T-helper 17 cell (primary cell): ENCODE data around the gene RPL19. TPM values are rescaled to one million over a fixed set of nuclear protein-coding genes. Genes with fewer than 3 reads are reported as not detected.
A peak's percentile ranks its signal among the peaks of the same experiment; 100 is the strongest.

Source experiments
- ATAC-seq: fragments of 150-1000 bp; cut with Tn5 transposase; 2 replicates; pipeline ENCODE4 v1.10.0; 2021; ENCODE audit warnings: mild to moderate bottlenecking, moderate library complexity
- DNase-seq, 3 donors: peaks; one replicate each; pipeline versions ENCODE4 v3.0.0 to v3.0.0-alpha.2; 2020 to 2021
- H3K9me3 ChIP-seq: one replicate; pipeline ENCODE4 v1.7.0; 2013; ENCODE audit warnings: low read length, mild to moderate bottlenecking; ENCODE audit not compliant: control insufficient read depth, poor library complexity, severe bottlenecking
- H3K27ac Mint-ChIP-seq: one replicate; pipeline ENCODE4 v1.8.0; 2022; ENCODE audit warnings: mild to moderate bottlenecking, moderate library complexity, mixed read lengths
- H3K27me3 Mint-ChIP-seq: one replicate; pipeline ENCODE4 v1.8.0; 2022; ENCODE audit warnings: mixed read lengths
- H3K36me3 Mint-ChIP-seq: one replicate; pipeline ENCODE4 v1.8.0; 2022; ENCODE audit warnings: low read depth, mixed read lengths
- H3K4me1 Mint-ChIP-seq: one replicate; pipeline ENCODE4 v1.8.0; 2022; ENCODE audit warnings: mild to moderate bottlenecking, mixed read lengths
- H3K4me3 Mint-ChIP-seq: one replicate; pipeline ENCODE4 v1.8.0; 2022; ENCODE audit warnings: mild to moderate bottlenecking, moderate library complexity, mixed read lengths
- total RNA-seq, 4 donors: library from RNA in 2 of 4; stranded (reverse) in 2 of 4; gene quantifications; one replicate each; pipeline ENCODE4 v1.2.3 and lab custom pipeline; 2022 to 2026

Gene RPL19
- 1,000 to 10,000 TPM; 3,035 to 3,199 TPM for total RNA-seq
- total RNA-seq (lab: John Stamatoyannopoulos, UW), result 1,725 to 2,097 reads per million in 2 donors

GRCh38 chr17:39200070-39200879 lies at the start of gene RPL19:
Gene RPL19, plus strand, starts transcription at chr17:39200283. Its CDS starts 62 bp downstream, at chr17:39200345.
- peak within 1 kb of the TSS; percentile 98 for H3K4me3 Mint-ChIP-seq
- peaks cover 43% of the 10 kb centered on the region for H3K4me1 Mint-ChIP-seq
- ATAC-seq, result peak; percentile 84
- peaks cover 2% of the 10 kb centered on the region for H3K36me3 Mint-ChIP-seq
- peak; percentile 67 to 71 (median 69) for DNase-seq
- H3K27ac Mint-ChIP-seq, result peak within 1 kb of the TSS; percentile 100
- no peaks in the 10 kb centered on the region for H3K27me3 Mint-ChIP-seq
- no peaks in the 10 kb centered on the region for H3K9me3 ChIP-seq

DNA sequence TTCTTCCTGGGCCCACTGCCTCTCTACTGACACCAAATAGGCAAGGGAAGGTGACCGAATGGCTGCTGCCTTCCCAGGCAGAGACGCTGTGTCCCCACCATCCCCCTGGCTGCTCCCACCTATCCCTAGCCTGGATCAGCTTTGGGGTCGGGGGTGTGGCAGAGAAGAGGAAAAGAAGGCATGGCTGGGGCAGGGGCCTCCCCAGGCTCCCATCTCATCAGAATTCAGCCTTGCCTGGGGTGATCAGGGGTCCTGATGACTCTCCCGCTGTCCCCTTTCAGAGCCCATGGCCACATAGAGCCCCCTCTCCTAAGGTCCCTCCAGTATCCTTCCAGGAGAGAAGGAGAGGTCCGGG lies 49.3 kb upstream of the RPL19 start:
- Mint-ChIP-seq H3K4me1 (peaks cover 48% of the 10 kb centered on the region), H3K27ac (peak overlapping the region; percentile 4), H3K36me3 (peaks cover 4% of the 10 kb centered on the region), H3K27me3 (peaks cover 31% of the 10 kb centered on the region), H3K4me3 (peak overlapping the region; percentile 80)
- no peak for ATAC-seq
- no peak for DNase-seq
- H3K9me3 ChIP-seq, result no peaks in the 10 kb centered on the region

GRCh38 chr17:39151150-39151942 lies 48.7 kb upstream of the RPL19 start, which contains the start of gene PLXDC1:
Gene PLXDC1, minus strand, starts transcription at chr17:39151637. Its CDS starts 200 bp downstream, at chr17:39151437.
- DNase-seq (peak in 1 of 3 donors; percentile 18), ATAC-seq (no peak)
- H3K27me3 Mint-ChIP-seq, result peaks cover 31% of the 10 kb centered on the region
- no peaks in the 10 kb centered on the region for H3K9me3 ChIP-seq
- peak within 1 kb of the TSS; percentile 97 for H3K4me3 Mint-ChIP-seq
- H3K4me1 Mint-ChIP-seq, result peaks cover 48% of the 10 kb centered on the region
- H3K36me3 Mint-ChIP-seq, result peaks cover 4% of the 10 kb centered on the region
- H3K27ac Mint-ChIP-seq, result peak within 1 kb of the TSS; percentile 100

GRCh38 chr17:39151943-39152818 lies 47.9 kb upstream of the RPL19 start:
- ATAC-seq, result no peak
- DNase-seq, result peak in 1 of 3 donors; percentile 20
- H3K4me3 Mint-ChIP-seq, result peak overlapping the region; percentile 97
- H3K9me3 ChIP-seq, result no peaks in the 10 kb centered on the region
- H3K4me1 Mint-ChIP-seq, result peaks cover 48% of the 10 kb centered on the region
- H3K27ac Mint-ChIP-seq, result peak overlapping the region; percentile 100
- H3K36me3 Mint-ChIP-seq, result peaks cover 4% of the 10 kb centered on the region
- peaks cover 31% of the 10 kb centered on the region for H3K27me3 Mint-ChIP-seq

DNA sequence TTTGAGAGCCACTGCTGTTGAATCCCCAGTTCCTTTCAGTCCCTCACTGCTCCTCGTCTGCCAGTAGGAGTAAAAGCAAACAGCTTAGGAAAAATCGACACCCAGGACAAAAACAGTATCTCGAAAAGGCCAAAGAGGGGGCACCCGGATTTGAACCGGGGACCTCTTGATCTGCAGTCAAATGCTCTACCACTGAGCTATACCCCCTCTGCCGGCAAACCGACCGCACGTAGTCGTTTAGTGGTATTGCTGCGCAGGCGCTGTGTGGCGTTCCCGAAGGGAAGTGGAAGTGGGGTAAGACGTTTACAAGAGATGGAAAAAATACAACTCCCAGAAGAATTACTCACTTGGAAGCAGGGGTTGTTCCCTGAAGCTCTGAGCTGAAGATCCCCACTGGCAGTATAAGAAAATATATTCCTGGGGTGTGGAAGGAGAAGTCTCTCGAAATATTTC lies 46.5 kb upstream of the RPL19 start:
- peaks cover 4% of the 10 kb centered on the region for H3K36me3 Mint-ChIP-seq
- DNase-seq (peak; percentile 74 to 91 (median 84)), ATAC-seq (peak; percentile 69)
- H3K9me3 ChIP-seq, result no peaks in the 10 kb centered on the region
- peaks cover 46% of the 10 kb centered on the region for H3K4me1 Mint-ChIP-seq
- peak overlapping the region; percentile 100 for H3K27ac Mint-ChIP-seq
- H3K4me3 Mint-ChIP-seq, result peak overlapping the region; percentile 97
- peaks cover 31% of the 10 kb centered on the region for H3K27me3 Mint-ChIP-seq

DNA sequence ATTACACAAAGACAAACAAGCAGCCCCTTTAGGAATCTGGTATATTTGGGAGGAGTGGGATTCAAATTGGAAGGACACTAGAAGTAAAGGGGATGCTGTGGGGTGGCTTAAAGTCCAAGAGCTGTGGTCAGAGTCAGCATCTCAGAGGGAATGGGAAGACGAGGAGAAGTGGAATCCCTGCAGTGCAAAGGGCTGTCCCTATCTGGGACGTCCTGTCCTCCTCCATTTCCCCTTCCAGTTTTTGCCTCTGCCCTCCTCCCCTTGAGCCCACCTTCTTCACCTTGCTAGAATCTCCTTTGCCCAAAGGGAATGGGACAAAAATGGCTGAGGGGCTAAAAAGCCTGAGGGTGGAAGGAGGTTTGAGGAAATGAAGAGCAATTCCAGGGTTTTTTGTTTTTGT lies 44.4 kb upstream of the RPL19 start:
- no peaks in the 10 kb centered on the region for H3K9me3 ChIP-seq
- peaks cover 4% of the 10 kb centered on the region for H3K36me3 Mint-ChIP-seq
- H3K27me3 Mint-ChIP-seq, result peaks cover 14% of the 10 kb centered on the region
- ATAC-seq (no peak), DNase-seq (no peak)
- peak overlapping the region; percentile 100 for H3K27ac Mint-ChIP-seq
- H3K4me1 Mint-ChIP-seq, result peaks cover 29% of the 10 kb centered on the region
- peak overlapping the region; percentile 15 for H3K4me3 Mint-ChIP-seq

DNA sequence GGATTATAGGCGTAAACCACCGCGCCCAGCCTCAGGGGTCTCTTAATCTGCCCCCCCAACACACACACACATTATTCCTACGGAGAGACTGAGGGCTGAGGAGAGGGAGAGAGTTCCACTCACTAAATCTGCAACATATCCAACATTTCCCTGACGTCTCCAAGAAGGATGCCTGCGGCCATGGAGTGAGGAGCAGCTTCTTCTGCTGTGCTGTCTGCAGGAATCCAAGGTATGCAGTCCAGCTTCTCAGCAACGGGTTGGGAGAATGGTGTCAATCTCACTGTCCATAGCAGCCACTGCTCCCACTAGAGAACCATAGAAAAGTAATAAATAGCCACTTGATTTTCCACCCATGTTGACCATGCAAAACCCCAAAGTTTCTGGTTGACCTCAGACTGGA lies 43.6 kb upstream of the RPL19 start:
- Mint-ChIP-seq H3K27ac (peak overlapping the region; percentile 45), H3K4me3 (peak overlapping the region; percentile 28), H3K4me1 (peaks cover 26% of the 10 kb centered on the region), H3K27me3 (peaks cover 13% of the 10 kb centered on the region), H3K36me3 (peaks cover 4% of the 10 kb centered on the region)
- ATAC-seq (no peak), DNase-seq (no peak)
- no peaks in the 10 kb centered on the region for H3K9me3 ChIP-seq

DNA sequence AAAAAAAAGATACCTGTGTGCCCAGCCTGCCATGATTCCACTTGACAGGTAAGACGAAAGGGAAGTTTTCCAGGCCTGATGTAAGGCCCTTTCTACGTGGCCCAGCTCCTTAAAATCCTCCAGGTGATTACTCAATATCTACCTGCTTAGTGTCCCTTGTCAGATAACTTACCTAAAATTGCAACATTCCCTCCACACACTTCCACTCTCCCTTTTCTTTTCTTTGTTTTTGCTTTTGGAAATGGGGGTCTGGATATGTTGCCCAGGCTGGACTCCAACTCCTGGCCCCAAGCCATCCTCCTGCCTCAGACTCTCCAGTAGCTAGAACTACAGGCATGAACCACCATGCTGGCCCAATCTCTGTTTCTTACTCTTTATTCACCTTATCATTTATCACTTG lies 41.5 kb upstream of the RPL19 start:
- ATAC-seq (no peak), DNase-seq (no peak)
- peaks cover 8% of the 10 kb centered on the region for H3K4me1 Mint-ChIP-seq
- H3K36me3 Mint-ChIP-seq, result peaks cover 4% of the 10 kb centered on the region
- no peaks in the 10 kb centered on the region for H3K9me3 ChIP-seq
- peaks cover 10% of the 10 kb centered on the region for H3K27me3 Mint-ChIP-seq
- H3K27ac Mint-ChIP-seq, result no peak overlapping the region
- no peak overlapping the region for H3K4me3 Mint-ChIP-seq

- DNase-seq, result no peak
- Mint-ChIP-seq H3K4me3 (no peak overlapping the region), H3K27me3 (peaks cover 27% of the 10 kb centered on the region), H3K4me1 (peaks cover 8% of the 10 kb centered on the region), H3K36me3 (peaks cover 5% of the 10 kb centered on the region), H3K27ac (no peak overlapping the region)
- ATAC-seq, result no peak
- H3K9me3 ChIP-seq, result no peaks in the 10 kb centered on the region
Measured at GRCh38 chr17:39161962-39162361, 38.1 kb upstream of the RPL19 start.

GRCh38 chr17:39164675-39165143 lies 35.4 kb upstream of the RPL19 start:
- H3K27me3 Mint-ChIP-seq, result peaks cover 34% of the 10 kb centered on the region
- H3K36me3 Mint-ChIP-seq, result peaks cover 5% of the 10 kb centered on the region
- no peaks in the 10 kb centered on the region for H3K9me3 ChIP-seq
- peaks cover 12% of the 10 kb centered on the region for H3K4me1 Mint-ChIP-seq
- peak overlapping the region; percentile 97 for H3K4me3 Mint-ChIP-seq
- DNase-seq (peak; percentile 48 to 54 (median 49)), ATAC-seq (peak; percentile 89)
- H3K27ac Mint-ChIP-seq, result peak overlapping the region; percentile 24

DNA sequence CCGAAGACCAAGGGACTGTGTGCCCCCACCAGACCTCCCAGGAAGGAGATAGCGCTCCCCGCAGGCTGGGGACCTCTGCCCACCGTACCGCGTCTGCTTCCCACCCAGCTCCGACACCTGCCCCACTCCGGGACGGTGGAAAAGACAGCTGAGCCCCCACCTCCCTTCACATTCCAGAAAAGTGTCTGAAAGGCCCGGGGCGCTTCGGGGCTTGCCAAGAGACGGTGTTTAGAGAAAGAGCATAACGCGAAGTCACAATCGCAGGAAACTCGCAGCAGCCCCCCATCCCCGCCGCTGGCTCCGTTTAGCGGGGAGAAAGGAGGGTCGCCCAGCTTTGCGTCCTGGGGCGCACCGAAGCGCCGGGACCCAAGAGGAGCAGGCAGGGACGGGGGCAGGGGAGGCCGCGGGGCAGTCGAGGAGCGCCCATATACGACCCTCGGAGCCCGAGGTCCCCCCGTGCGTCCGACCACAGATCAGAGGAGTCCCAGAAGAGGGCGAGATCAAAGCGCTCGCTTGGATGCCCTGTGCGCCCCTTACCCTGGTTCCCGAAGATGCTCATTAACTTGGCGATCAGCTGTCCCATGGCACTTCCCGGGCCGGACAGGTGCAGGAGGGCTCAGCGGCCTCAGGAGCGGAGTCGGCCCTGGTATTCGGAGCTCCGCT lies 34.8 kb upstream of the RPL19 start:
- H3K27ac Mint-ChIP-seq, result peak overlapping the region; percentile 24
- H3K9me3 ChIP-seq, result no peaks in the 10 kb centered on the region
- peaks cover 12% of the 10 kb centered on the region for H3K4me1 Mint-ChIP-seq
- peaks cover 34% of the 10 kb centered on the region for H3K27me3 Mint-ChIP-seq
- DNase-seq (no peak), ATAC-seq (peak; percentile 3)
- H3K4me3 Mint-ChIP-seq, result peak overlapping the region; percentile 97
- H3K36me3 Mint-ChIP-seq, result peaks cover 5% of the 10 kb centered on the region

- H3K9me3 ChIP-seq, result no peaks in the 10 kb centered on the region
- H3K4me1 Mint-ChIP-seq, result peaks cover 12% of the 10 kb centered on the region
- peak within 1 kb of the TSS; percentile 97 for H3K4me3 Mint-ChIP-seq
- H3K27me3 Mint-ChIP-seq, result peaks cover 34% of the 10 kb centered on the region
- ATAC-seq (no peak), DNase-seq (no peak)
- peaks cover 5% of the 10 kb centered on the region for H3K36me3 Mint-ChIP-seq
- H3K27ac Mint-ChIP-seq, result peak within 1 kb of the TSS; percentile 24
Measured at GRCh38 chr17:39165841-39166349, 34.2 kb upstream of the RPL19 start, which contains the start of gene ARL5C. Gene ARL5C, minus strand, starts transcription at chr17:39166161. Its CDS starts 401 bp downstream, at chr17:39165760.
